Stomach (tissue), 9 donors: Measurements from ENCODE around the gene PTAR1. TPM values are rescaled to one million over a fixed set of nuclear protein-coding genes. Genes with fewer than 3 reads are reported as not detected.

Source experiments
- DNase-seq, 2 donors: peaks; one replicate each; pipeline versions ENCODE4 v3.0.0 to v3.0.0-alpha.2; 2013 to 2019
- H3K27ac ChIP-seq, 5 donors: fragments of 200-600 bp in 4 of 5; sonication (generic) in 4 of 5; one replicate each; pipeline ENCODE4 v1.5.1; 2013 to 2019; ENCODE audit warnings: mild to moderate bottlenecking in 1 of 5, moderate library complexity in 1 of 5
- H3K27me3 ChIP-seq, 3 donors: fragments of 200-600 bp; sonication (generic); one replicate each; pipeline ENCODE4 v1.5.1; 2017 to 2019; ENCODE audit warnings: mixed run types in 1 of 3
- H3K36me3 ChIP-seq, 4 donors: fragments of 200-600 bp; sonication (generic); 1 replicate in 3 of 4; 2 replicates in 1 of 4; pipeline ENCODE4 v1.5.1; 2016 to 2019
- H3K4me1 ChIP-seq, 4 donors: fragments of 200-600 bp; sonication (generic); one replicate each; pipeline ENCODE4 v1.5.1; 2016 to 2019
- H3K4me3 ChIP-seq, 4 donors: fragments of 200-600 bp; sonication (generic) in 3 of 4; one replicate each; pipeline ENCODE4 v1.5.1; 2016 to 2019; ENCODE audit warnings: mild to moderate bottlenecking in 1 of 4
- H3K9me3 ChIP-seq, 4 donors: fragments of 200-600 bp; sonication (generic); one replicate each; pipeline ENCODE4 v1.5.1; 2016 to 2019
- CTCF ChIP-seq, 7 experiments: fragments of 450-650 bp in 4 of 7; fragments of 200-600 bp in 3 of 7; sonication (generic) in 3 of 7; IDR thresholded peaks; one replicate each; pipeline ENCODE4 v1.5.1; 2016 to 2019; ENCODE audit warnings: antibody characterized with exemption in 7 of 7, control low read depth in 2 of 7, mild to moderate bottlenecking in 1 of 7
- EP300 ChIP-seq: sonication (generic); formaldehyde crosslinking; IDR thresholded peaks from one replicate; pipeline ENCODE4 v1.6.1; 2017; ENCODE audit warnings: antibody characterized with exemption
- POLR2A ChIP-seq, 4 donors: fragments of 450-650 bp; IDR thresholded peaks; one replicate each; pipeline ENCODE4 v1.6.1; 2016; ENCODE audit warnings: antibody characterized with exemption in 4 of 4, control low read depth in 2 of 4, mild to moderate bottlenecking in 1 of 4, moderate library complexity in 1 of 4
- POLR2AphosphoS5 ChIP-seq, 3 donors: sonication (generic); formaldehyde crosslinking; IDR thresholded peaks; one replicate each; pipeline ENCODE4 v1.6.1; 2016; ENCODE audit warnings: antibody characterized with exemption in 3 of 3
- WGBS, 5 donors: extraction: QIAGEN DNeasy Blood & Tissue Kit in 3 of 5; methylation state at CpG; one replicate each; pipeline versions ENCODE4 v1.1.5 to v1.1.7; 2013 to 2018; 5-methylcytosine and 5-hydroxymethylcytosine counted together
- intact Hi-C: fragments of 100-400 bp; cut with DNase I; formaldehyde crosslinking; loops from one replicate; pipeline ENCODE4 v1.15.1; 2023; ENCODE audit warnings: low total_unique reads
- polyA plus RNA-seq, 3 donors: library from polyadenylated mRNA; stranded (reverse); fragments of 200-250 nt; gene quantifications; one replicate each; pipeline ENCODE4 v1.2.3, GENCODE V29; 2013
- total RNA-seq, 5 donors: library from RNA; depleted of rRNA; stranded (reverse); fragments of >200 nt; gene quantifications; one replicate each; pipeline versions ENCODE4 v1.1.0 to v1.2.3, GENCODE V29; 2014 to 2016
- donor health status: healthy with polysubstance abuse.
- donor health status: Bipolar disorder and iron deficiency.
- donor health status: healthy.

PTAR1 gene
- total and polyA plus RNA-seq, 8 donors, result 4.5 to 124 (median 13.8) TPM

GRCh38 chr9:69743930-69744329, 15.9 kb downstream of the PTAR1 start:
- DNase-seq, result no peak
- no peak for TF ChIP-seq CTCF (IDR thresholded peaks at IDR 0.05)
- TF ChIP-seq POLR2A (IDR thresholded peaks at IDR 0.05), result no peak
- TF ChIP-seq POLR2AphosphoS5 (IDR thresholded peaks at IDR 0.05), result no peak
- TF ChIP-seq EP300, result no peak
- H3K27ac ChIP-seq, result no peak overlapping the region
- 91 to 95% (median 93%) methylated on average over 5 of the region's 5 CpGs for WGBS, 5 donors
- intact Hi-C loops, result no loop called here
- peaks cover 0 to 29% (median 13%) of the 10 kb centered on the region in 4 donors for H3K4me1 ChIP-seq
- no peaks in the 10 kb centered on the region for H3K27me3 ChIP-seq
- H3K4me3 ChIP-seq, result no peak overlapping the region
- H3K36me3 ChIP-seq, result peaks cover 0 to 51% (median 30%) of the 10 kb centered on the region in 4 donors
- no peaks in the 10 kb centered on the region for H3K9me3 ChIP-seq

- WGBS, 5 donors, result 92 to 100% (median 98%) methylated on average over 2 of the region's 2 CpGs
Measured at GRCh38 chr9:69740872-69741505, 18.8 kb downstream of the PTAR1 start.

GRCh38 chr9:69731348-69731747, 28.5 kb downstream of the PTAR1 start:
- 96 to 100% (median 98%) methylated on average over 2 of the region's 2 CpGs for WGBS, 5 donors
- Histone ChIP-seq H3K36me3 (peaks cover 39 to 77% (median 66%) of the 10 kb centered on the region in 4 donors), H3K27me3 (no peaks in the 10 kb centered on the region), H3K4me3 (no peak overlapping the region), H3K9me3 (no peaks in the 10 kb centered on the region), H3K27ac (no peak overlapping the region), H3K4me1 (no peaks in the 10 kb centered on the region)
- TF ChIP-seq CTCF (IDR thresholded peaks at IDR 0.05) (no peak), POLR2A (IDR thresholded peaks at IDR 0.05) (no peak), POLR2AphosphoS5 (IDR thresholded peaks at IDR 0.05) (no peak), EP300 (no peak)
- intact Hi-C loops, result no loop called here
- no peak for DNase-seq

More at GRCh38 chr9:69740872-69741505, 18.8 kb downstream of the PTAR1 start:
- peaks cover 0 to 59% (median 29%) of the 10 kb centered on the region in 4 donors for H3K36me3 ChIP-seq
- no peak overlapping the region for H3K27ac ChIP-seq
- no peak for DNase-seq
- H3K4me1 ChIP-seq, result peaks cover 0 to 9% (median under 1%) of the 10 kb centered on the region in 4 donors
- intact Hi-C loops, result no loop called here
- H3K9me3 ChIP-seq, result no peaks in the 10 kb centered on the region
- H3K4me3 ChIP-seq, result no peak overlapping the region
- TF ChIP-seq POLR2A (IDR thresholded peaks at IDR 0.05), result no peak
- no peak for TF ChIP-seq POLR2AphosphoS5 (IDR thresholded peaks at IDR 0.05)
- no peak for TF ChIP-seq CTCF (IDR thresholded peaks at IDR 0.05)
- no peak for TF ChIP-seq EP300
- H3K27me3 ChIP-seq, result no peaks in the 10 kb centered on the region

- Histone ChIP-seq H3K4me1 (peaks cover 0 to 5% (median 0%) of the 10 kb centered on the region in 4 donors), H3K27me3 (no peaks in the 10 kb centered on the region), H3K36me3 (peaks cover 6 to 73% (median 72%) of the 10 kb centered on the region in 4 donors), H3K4me3 (no peak overlapping the region), H3K27ac (no peak overlapping the region), H3K9me3 (no peaks in the 10 kb centered on the region)
- TF ChIP-seq CTCF (IDR thresholded peaks at IDR 0.05), result no peak
- no peak for TF ChIP-seq EP300
- no peak for TF ChIP-seq POLR2A (IDR thresholded peaks at IDR 0.05)
- TF ChIP-seq POLR2AphosphoS5 (IDR thresholded peaks at IDR 0.05), result no peak
- no peak for DNase-seq
- WGBS, 5 donors, result 39 to 65% (median 54%) methylated on average over 2 of the region's 2 CpGs
- intact Hi-C loops, result no loop called here
Measured at GRCh38 chr9:69719983-69720382, 39.8 kb downstream of the PTAR1 start.
